ENCODE results near the gene SH3RF3. TPM values are rescaled to one million over a fixed set of nuclear protein-coding genes. Genes with fewer than 3 reads are reported as not detected.

The SH3RF3 gene
- total RNA-seq, 1 donor: 0.54 TPM

DNA sequence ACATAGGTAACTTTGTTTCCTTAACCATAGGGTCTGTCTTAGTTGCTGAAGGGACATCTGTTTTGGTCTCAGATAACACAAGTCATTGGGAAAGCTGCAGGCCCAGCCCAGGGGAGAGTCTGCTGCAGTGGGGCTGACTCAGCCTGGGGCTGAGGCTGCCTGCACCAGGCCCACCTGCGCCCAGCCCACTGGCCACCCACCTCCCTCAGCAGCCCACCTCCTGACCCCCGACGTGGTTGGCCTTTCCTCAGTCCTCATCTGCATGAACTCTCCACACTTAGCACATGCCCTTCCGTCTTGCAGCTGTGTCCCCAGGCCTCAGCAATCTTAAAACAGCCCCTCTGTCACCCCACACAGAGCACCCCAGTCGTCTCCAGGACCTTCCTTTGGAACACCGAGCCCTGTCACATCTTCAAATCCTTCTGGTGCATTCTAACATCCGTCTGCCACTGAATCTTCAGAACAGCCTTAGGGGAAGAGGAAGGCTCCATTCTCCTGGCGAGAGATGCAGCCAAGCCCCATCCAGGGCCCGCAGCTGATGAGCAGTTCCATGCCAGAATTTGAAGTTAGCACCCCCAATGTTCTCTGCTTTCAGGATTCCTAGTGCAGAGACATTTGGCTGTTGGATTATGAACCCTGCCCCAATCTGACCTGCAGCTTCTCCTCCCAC is 253.4 kb downstream of the SH3RF3 start:
- DNase-seq (ENCODE audit: low read depth in 2 of 3, low spot score in 2 of 3): no peak

- DNase-seq (ENCODE audit: low read depth in 2 of 3, low spot score in 2 of 3): peak in 2 of 3 donors; percentile 6 to 46
Observed at GRCh38 chr2:109382951-109383350, 253.9 kb downstream of the SH3RF3 start.

DNA sequence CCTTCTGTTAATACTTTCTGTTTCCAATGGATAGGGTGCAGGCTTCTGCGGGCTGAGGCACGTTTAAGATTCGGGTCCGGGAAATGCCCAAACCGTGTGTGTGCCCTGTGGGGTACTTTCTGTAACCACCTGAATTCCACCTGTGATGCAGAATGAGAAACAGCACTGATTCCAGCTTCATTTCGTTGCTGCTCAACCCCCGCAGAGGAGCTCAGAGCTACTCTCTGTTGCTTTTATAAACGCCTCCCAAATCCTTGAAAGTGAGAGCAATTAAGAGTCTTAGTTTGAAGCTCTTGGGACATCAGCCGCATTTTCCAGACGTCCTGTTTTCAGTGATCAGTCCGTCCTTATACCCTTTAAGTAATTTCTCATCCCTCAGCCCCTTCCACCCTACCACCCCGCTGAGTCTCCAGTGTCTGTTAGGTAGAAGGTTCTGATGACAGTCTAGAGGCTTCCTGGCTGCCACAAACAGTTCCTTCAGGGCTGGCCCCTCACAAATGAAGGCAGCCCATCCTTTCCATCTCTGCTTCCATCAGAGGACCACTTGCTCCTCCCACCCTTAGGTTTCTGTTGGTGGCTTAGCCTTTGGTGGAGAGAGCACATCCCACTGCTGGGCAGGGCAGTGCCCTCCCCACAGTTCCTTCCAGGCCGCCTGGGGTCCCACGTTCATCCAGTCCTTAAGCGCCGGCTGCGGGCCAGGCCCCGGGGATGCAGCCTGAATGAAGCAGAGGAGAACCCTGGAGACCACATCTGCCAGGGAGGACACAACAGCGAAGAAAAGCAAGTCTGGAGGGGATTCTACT is 254.7 kb downstream of the SH3RF3 start:
- DNase-seq (ENCODE audit: low read depth in 2 of 3, low spot score in 2 of 3): no peak

DNA sequence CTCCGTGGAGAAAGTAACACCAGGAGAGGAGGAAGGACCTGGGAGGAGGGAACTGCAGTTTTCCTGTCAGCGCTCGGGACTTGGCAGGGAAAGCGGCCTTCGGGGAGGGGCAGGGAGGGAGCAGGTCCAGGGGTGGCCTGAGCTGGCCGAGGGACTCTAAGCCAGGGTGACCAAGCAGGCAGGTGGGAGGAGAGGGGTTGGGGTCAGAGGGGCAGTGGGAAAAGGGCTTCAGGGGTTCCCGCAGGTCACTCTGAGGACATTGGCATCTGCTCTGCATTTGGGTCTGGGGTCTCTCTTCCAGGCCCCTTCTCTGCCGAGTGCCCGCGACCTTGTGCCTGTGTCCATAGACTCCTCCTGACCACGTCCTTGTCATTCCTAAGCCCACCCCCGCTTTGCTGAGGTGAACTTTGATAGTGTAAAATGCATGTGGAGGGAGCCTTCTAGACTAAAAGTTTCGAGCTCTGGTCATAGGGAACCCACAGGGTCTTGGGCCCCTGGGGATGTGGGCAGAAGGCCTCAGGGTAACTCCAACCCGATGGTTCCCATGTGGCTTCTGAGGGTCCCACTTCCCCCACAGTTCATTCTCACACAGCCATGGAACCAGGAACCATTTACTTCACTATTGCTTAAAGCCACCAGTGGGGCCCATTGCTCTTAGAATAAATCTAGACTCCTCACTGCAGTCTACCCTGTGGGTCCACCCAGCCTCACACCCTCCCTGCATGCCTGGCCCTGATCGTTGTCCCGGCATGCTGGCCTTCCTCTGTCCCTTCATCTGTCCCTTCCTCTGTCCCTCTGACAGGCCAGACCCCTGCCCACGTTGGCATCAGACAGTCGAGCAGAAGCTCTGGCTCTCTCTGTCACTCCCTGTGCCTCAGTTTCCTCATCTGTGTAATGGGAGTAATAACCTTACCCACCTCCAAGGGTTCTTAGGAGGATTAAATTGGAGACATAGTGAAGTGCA is 255.6 kb downstream of the SH3RF3 start:
- DNase-seq (ENCODE audit: low read depth in 2 of 3, low spot score in 2 of 3): no peak

DNA sequence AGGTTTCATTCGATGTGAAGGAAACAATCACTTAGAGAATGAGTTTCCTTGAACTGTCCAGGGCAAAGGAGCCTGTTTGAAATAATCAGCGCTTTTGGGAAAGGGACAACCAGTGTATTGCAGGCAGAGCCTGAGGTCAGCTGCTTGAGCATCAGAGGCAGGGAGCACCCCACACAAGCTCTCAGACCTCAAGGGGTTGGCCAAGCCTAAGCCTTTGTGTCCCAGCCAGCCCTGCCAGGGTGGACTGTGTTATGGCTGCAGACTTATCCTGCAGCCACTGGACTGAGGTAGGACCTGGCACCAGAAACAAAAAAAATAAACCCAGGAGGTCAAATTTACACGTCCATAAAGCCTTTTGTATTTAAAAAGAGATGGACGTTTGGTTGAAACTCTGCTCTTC is 256.5 kb downstream of the SH3RF3 start:
- no peak for DNase-seq (ENCODE audit: low read depth in 2 of 3, low spot score in 2 of 3)

DNA sequence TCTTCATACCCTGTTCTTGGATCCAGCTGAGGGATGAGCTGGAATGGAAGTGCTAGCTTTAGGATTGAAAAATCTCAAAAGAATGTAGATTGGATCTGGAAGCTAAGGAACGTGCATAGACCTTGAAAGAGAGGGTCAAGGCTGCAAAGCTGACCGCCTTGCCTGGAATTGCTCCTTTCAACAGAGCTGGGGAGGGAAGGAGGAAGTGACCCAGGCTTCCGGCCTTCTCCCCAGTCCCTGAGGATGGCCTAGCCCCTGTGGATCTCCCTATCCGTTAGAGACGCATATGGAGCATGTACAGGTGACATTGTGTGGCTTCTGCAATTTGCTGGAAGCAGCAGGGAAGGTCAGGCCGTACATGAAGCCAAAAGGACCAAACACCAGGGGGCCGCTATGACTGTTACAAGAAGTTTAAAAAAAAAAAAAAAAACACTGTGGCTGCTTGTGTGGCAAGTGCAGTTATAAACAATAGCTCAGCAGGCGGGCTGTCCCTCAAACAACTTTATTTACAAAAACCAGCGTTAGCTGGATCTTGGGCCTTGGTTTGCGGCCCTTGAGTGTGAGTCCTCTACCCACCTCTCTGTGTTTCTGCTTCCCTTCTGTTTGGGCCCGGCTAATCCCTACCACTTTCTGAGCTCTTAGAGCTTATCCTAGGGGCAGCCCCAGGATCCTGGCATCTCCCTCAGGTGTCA is 257.1 kb downstream of the SH3RF3 start:
- no peak for DNase-seq (ENCODE audit: low read depth in 2 of 3, low spot score in 2 of 3)

DNA sequence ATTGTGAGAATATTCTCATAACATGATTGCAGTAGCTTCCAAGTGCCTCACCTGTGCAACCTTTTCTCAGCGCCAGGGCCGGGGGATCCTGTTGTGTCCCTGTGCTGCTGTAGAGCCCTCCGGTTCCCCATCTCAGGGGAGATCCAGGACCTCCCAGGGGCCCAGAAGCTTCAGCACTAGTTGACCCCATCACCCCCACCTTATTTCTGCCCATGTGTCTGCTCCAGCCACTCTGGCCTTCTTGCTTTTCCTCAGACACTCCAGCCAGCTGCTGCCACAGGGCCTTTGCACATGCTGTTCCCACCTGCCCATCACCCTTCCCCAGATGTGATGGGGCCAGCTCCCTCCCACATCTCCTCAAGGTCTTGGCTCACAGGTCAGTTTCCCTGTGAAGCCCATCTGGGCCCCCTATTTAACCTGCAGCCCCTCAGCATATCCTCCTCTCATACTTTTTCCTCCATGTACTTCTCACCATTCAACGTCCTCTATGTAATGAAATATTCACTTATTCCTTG is 258.3 kb downstream of the SH3RF3 start:
- no peak for DNase-seq (ENCODE audit: low read depth in 2 of 3, low spot score in 2 of 3)

GRCh38 chr2:109387778-109388469 is 258.9 kb downstream of the SH3RF3 start:
- DNase-seq (ENCODE audit: low read depth in 2 of 3, low spot score in 2 of 3): no peak

GRCh38 chr2:109391243-109391642 is 262.2 kb downstream of the SH3RF3 start:
- no peak for DNase-seq (ENCODE audit: low read depth in 2 of 3, low spot score in 2 of 3)

GRCh38 chr2:109392140-109392539 is 263.1 kb downstream of the SH3RF3 start:
- DNase-seq (ENCODE audit: low read depth in 2 of 3, low spot score in 2 of 3): no peak

DNA sequence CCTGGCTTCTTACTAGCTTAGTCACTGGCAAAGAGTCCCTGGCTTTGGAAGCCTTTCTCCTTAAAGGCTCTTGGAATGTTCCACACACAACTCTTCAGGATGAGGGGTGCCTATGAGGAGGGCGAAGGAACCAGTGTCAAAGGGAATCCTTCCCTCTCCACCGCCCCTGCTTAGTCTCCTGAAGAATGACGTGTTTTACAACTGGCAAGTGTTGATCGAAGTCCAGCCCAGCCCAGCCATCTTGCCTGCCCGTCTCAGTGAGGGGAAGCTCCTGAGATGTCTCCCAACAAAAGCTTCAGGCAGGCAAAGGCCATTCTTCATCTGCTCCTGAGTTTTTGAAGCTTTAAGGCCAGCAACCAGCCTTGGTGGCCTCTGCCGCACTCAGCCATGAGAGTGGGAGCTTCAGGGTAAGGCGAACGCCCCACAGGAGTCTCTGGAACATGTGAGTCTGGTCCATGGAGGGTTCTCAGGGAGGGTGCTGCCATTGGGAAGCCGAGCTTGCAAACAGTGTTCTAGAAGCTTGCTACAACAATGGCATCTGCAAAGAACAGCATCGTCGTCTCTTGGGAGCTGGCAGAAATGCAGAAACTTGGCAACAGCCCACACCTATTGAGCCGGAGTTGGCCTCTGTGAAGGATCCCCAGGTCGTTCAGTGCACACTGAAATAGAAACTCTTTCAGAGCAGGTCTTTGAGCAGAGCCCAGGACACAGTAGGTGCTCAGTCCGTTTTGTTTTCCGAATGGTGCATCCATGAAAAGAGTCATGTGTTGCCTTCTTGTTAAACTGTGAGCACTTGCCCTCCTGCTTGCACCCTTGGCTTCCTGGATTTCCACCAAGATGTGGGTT is 264.0 kb downstream of the SH3RF3 start:
- no peak for DNase-seq (ENCODE audit: low read depth in 2 of 3, low spot score in 2 of 3)

DNA sequence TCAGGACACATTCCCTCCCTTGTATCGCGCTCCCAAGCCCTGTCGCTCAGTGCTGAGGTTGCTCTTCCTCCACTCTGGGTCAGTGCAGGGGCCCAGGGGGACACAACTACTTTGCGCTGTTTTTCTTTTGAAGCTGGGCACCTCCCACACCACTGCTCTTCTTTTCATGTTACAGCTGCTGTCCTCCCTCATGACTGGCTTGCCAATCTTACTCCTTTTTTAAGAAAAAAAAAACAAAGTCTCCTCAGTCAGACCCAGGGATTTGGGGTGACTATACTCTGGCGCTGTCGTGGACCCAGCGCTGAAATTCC is 264.6 kb downstream of the SH3RF3 start:
- DNase-seq (ENCODE audit: low read depth in 2 of 3, low spot score in 2 of 3): no peak

DNA sequence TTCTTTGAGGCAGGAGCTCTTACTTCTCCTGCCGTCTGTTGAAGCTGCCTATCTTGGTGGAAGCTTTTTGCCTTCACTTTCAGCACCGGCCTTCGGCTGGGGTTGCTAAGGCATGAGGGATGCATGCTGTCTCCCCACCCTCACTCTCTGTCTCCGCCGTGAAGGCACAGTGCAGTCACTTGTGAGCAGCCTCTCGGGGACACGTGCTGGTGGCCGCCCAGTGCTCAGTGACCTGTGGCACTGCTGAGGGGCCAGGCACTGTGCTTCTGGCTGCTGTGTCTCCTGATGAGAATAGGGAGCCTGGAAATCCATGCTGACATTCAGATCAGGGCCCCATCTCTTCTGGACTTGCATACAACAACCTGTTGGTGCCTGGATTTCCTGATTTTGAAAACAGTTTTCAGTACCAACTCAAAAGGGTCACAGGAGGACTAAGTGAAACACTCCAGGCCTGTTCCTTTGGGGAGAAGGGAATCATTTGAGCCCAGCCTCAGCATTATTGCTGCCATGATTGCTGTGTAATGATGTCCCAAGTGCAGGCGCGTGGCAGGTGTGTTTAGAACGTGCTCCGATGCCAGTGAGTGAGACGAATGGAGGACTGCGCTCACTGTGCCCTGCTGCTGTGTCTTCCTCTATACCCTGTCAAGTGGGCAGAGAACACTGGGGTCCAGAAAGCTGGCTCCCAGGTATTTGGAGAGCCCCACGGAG is 266.6 kb downstream of the SH3RF3 start:
- no peak for DNase-seq (ENCODE audit: low read depth in 2 of 3, low spot score in 2 of 3)

- DNase-seq (ENCODE audit: low read depth in 2 of 3, low spot score in 2 of 3): peak in 1 of 3 donors; percentile 33
Observed at GRCh38 chr2:109396202-109397180, 267.5 kb downstream of the SH3RF3 start.

- no peak for DNase-seq (ENCODE audit: low read depth in 2 of 3, low spot score in 2 of 3)
Observed at GRCh38 chr2:109397893-109398292, 268.9 kb downstream of the SH3RF3 start.

DNA sequence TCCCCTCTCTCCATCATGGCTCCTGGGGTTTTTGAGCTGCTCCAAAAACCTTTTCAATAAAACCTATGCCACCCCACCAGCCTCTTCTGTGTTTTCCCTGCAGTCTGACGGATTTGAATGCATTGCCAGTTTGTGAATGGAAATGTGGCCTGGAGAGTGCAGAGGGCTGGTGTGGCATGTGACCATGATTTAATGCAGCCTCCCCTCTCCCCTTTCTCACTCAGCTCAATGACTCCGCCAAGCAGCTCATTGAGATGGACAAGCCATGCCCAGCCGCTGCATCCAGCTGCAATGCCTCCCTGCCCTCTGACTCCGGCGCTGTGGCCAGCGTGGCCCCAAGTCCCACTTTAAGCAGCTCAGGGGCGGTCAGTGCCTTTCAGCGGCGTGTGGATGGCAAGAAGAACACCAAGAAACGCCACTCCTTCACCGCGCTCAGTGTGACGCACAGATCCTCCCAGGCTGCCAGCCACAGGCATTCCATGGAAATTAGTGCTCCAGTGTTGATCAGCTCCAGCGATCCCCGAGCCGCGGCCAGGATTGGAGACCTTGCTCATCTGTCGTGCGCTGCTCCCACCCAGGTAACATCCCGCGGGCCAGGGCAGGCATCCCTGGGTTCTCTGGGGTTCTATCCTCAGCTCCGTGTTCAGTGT is 269.5 kb downstream of the SH3RF3 start:
- no peak for DNase-seq (ENCODE audit: low read depth in 2 of 3, low spot score in 2 of 3)

GRCh38 chr2:109399066-109399465 is 270.1 kb downstream of the SH3RF3 start:
- DNase-seq (ENCODE audit: low read depth in 2 of 3, low spot score in 2 of 3): no peak
